Measurements from ENCODE around the gene PLCB2. TPM values are rescaled to one million over a fixed set of nuclear protein-coding genes. Genes with fewer than 3 reads are reported as not detected.

PLCB2 gene
- total RNA-seq, 4 donors from 2014 or later, result 1.5 to 13.5 (median 8.8) TPM

GRCh38 chr15:40322531-40323238 lies 14.9 kb upstream of the PLCB2 start:
- H3K9me3 ChIP-seq, result no peaks in the 10 kb centered on the region
- no peak for ATAC-seq
- peaks cover 0 to 64% (median 20%) of the 10 kb centered on the region in 3 donors for H3K4me1 ChIP-seq
- peak overlapping the region; percentile 6 to 92 for H3K4me3 ChIP-seq
- peak overlapping the region; percentile 51 to 98 (median 96) for H3K27ac ChIP-seq
- TF ChIP-seq POLR2A (IDR thresholded peaks at IDR 0.05) (peak in 1 of 2 donors; percentile 15), CTCF (IDR thresholded peaks at IDR 0.05) (no peak), POLR2AphosphoS5 (IDR thresholded peaks at IDR 0.05) (peak; percentile 55)
- WGBS, 2 donors (ENCODE audit: low coverage in 1 of 2), result 42 to 100% methylated on average over 2 to 12 of the region's 26 CpGs
- no peaks in the 10 kb centered on the region for H3K27me3 ChIP-seq
- no peaks in the 10 kb centered on the region for H3K36me3 ChIP-seq

GRCh38 chr15:40320931-40321371 lies 13.2 kb upstream of the PLCB2 start:
- Histone ChIP-seq H3K4me3 (no peak overlapping the region), H3K27me3 (peaks cover 9% of the 10 kb centered on the region), H3K27ac (peak overlapping the region in 3 of 4 donors; percentile 21 to 98 (median 98)), H3K36me3 (no peaks in the 10 kb centered on the region), H3K9me3 (no peaks in the 10 kb centered on the region), H3K4me1 (peaks cover 0 to 47% (median 12%) of the 10 kb centered on the region in 3 donors)
- 0% methylated on average over 1 to 2 of the region's 2 CpGs for WGBS, 2 donors (ENCODE audit: low coverage in 1 of 2)
- no peak for TF ChIP-seq POLR2AphosphoS5 (IDR thresholded peaks at IDR 0.05)
- TF ChIP-seq POLR2A (IDR thresholded peaks at IDR 0.05), result no peak
- peak; percentile 86 to 92 (median 88) for TF ChIP-seq CTCF (IDR thresholded peaks at IDR 0.05)
- no peak for ATAC-seq

GRCh38 chr15:40320409-40320808 lies 12.7 kb upstream of the PLCB2 start:
- H3K9me3 ChIP-seq, result no peaks in the 10 kb centered on the region
- no peak for ATAC-seq
- H3K36me3 ChIP-seq, result no peaks in the 10 kb centered on the region
- TF ChIP-seq CTCF (IDR thresholded peaks at IDR 0.05) (no peak), POLR2AphosphoS5 (IDR thresholded peaks at IDR 0.05) (no peak), POLR2A (IDR thresholded peaks at IDR 0.05) (no peak), EP300 (IDR thresholded peaks at IDR 0.05) (no peak)
- WGBS, 2 donors (ENCODE audit: low coverage in 1 of 2), result no CpG with 5 or more reads among the region's 1 CpG
- peak overlapping the region in 2 of 4 donors; percentile 98 for H3K27ac ChIP-seq
- peaks cover 0 to 42% (median 7%) of the 10 kb centered on the region in 3 donors for H3K4me1 ChIP-seq
- no peak overlapping the region for H3K4me3 ChIP-seq
- peaks cover 9% of the 10 kb centered on the region for H3K27me3 ChIP-seq

GRCh38 chr15:40317580-40317979 lies 9.8 kb upstream of the PLCB2 start:
- WGBS, 2 donors (ENCODE audit: low coverage in 1 of 2), result 59 to 64% methylated on average over 4 of the region's 4 CpGs
- no peak overlapping the region for H3K27ac ChIP-seq
- peaks cover 0 to 22% (median 0%) of the 10 kb centered on the region in 3 donors for H3K4me1 ChIP-seq
- TF ChIP-seq POLR2AphosphoS5 (IDR thresholded peaks at IDR 0.05), result no peak
- no peak for TF ChIP-seq POLR2A (IDR thresholded peaks at IDR 0.05)
- TF ChIP-seq EP300 (IDR thresholded peaks at IDR 0.05), result no peak
- no peak for TF ChIP-seq CTCF (IDR thresholded peaks at IDR 0.05)
- H3K36me3 ChIP-seq, result no peaks in the 10 kb centered on the region
- no peak overlapping the region for H3K4me3 ChIP-seq
- peaks cover 9% of the 10 kb centered on the region for H3K27me3 ChIP-seq
- no peaks in the 10 kb centered on the region for H3K9me3 ChIP-seq
- ATAC-seq, result no peak

GRCh38 chr15:40316931-40317330 lies 9.2 kb upstream of the PLCB2 start:
- WGBS, 2 donors (ENCODE audit: low coverage in 1 of 2), result 63 to 76% methylated on average over 2 to 3 of the region's 3 CpGs
- H3K4me1 ChIP-seq, result peaks cover 0 to 15% (median 0%) of the 10 kb centered on the region in 3 donors
- H3K27me3 ChIP-seq, result peaks cover 9% of the 10 kb centered on the region
- H3K4me3 ChIP-seq, result no peak overlapping the region
- no peak overlapping the region for H3K27ac ChIP-seq
- H3K36me3 ChIP-seq, result no peaks in the 10 kb centered on the region
- no peak for ATAC-seq
- no peaks in the 10 kb centered on the region for H3K9me3 ChIP-seq
- TF ChIP-seq CTCF (IDR thresholded peaks at IDR 0.05) (no peak), POLR2A (IDR thresholded peaks at IDR 0.05) (no peak), EP300 (IDR thresholded peaks at IDR 0.05) (no peak), POLR2AphosphoS5 (IDR thresholded peaks at IDR 0.05) (no peak)

Data from gastroesophageal sphincter (tissue), 4 donors.